Measurements from ENCODE around the gene RNF212. TPM values are rescaled to one million over a fixed set of nuclear protein-coding genes. Genes with fewer than 3 reads are reported as not detected.

Gene RNF212
- total RNA-seq, 1 donor from 2014 or later: 2.6 TPM

DNA sequence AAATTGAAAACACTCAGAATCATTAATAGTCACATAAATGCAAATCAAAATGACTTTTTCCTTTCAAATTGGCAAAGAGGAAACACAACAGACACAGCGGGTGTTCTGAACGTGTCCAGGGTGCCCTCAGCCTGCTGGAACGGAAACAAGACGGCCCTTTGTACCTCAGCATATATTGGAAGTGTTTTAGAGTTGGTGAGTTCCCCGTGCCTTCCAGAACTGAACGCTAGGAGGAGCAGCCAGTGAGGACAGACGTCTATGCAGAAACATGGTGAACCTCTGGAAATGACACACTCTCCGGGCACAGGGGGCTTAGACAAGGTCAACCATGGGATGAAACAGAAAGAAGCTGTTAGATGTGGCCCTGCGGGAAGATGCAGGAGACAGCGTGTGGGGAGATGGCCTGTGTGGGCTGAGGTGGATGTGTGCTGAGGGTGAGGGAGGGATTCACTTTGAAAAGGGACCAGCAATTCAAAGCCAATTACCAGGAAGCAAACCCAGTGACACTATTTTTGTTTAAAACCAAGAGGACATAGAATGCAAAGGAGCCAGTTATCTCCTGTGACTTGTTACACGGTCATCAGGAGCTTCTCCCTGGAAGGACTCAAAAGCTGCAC lies 40.4 kb downstream of the RNF212 start:
- intact Hi-C loops (cut with micrococcal nuclease): loop anchor here (1.0 to 2.0 kb wide), 2 partner anchors 17 to 214 kb away; no protein-coding TSS in a partner anchor

DNA sequence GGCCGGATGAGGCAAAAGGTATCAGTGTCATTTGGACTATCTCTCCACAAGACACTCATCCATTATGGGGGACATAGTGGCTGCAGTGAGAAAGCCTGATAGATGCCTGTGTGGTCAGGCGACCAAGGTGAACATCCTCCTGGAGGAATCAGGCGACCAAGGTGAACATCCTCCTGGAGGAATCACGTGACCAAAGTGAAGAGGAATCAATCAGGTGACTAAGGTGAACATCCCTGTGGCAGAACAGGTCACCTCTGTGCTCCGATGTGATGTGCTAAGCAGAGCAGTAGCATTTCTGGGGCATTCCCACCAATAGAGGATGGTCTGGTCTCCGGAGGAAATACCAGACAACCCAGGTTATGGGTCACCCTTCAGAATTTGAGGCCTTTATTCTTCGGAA lies 44.0 kb downstream of the RNF212 start:
- intact Hi-C loops (cut with micrococcal nuclease): no loop called here

DNA sequence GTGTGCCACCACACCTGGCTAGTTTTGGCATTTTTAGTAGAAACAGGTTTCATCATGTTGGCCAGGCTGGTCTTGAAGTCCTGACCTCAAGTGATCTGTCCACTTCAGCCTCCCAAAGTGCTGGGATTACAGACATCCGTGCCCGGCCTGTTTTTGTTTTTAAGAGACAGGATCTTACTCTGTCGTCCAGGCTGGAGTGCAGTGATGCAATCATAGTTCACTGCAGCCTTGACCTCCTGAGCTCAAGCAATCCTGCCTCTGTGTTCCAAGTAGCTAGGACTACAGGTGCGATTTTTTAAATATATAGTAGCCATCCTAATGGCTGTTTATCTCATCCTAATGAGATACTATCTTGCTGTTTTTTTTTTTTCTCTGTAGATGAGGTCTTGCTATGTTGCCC lies 47.6 kb downstream of the RNF212 start:
- intact Hi-C loops (cut with micrococcal nuclease): no loop called here

DNA sequence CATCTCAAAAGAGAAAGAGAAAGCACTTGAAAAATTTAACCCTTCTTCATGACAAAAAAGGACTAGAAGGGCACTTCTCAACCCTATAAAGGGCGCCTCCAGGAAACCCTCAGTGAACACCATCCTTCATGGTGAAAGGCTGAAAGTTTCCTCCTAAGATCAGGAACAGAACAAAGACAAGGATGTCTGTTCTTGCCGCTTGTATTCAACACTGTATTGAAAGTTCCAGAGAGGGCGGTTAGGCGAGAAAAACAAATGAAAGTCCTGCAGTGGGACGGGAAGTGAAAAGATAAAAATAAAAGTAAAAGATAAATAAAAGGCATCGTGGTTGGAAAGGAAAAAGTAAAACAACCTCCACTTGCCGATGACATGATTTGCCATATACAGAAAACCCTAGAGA lies 50.9 kb downstream of the RNF212 start:
- intact Hi-C loops (cut with micrococcal nuclease): no loop called here

DNA sequence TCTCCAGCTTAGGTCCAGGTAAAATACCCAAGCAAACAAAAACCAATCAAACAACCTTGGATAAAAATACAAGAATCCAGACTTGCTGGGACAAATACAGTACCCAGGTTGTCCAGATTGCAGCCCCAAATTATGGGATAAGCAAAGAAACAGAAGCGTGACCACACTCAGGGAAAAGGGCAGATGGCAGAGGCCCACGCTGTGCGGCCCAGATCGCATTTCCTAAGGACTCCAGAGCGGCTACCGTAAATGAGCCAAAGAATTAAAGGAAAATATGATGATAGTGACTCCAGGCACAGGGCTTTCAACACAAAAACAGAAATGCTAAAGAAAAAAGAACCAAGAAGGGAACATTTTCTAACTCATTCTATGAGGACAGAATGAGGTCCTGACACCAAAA lies 51.6 kb downstream of the RNF212 start:
- intact Hi-C loops (cut with micrococcal nuclease): no loop called here

DNA sequence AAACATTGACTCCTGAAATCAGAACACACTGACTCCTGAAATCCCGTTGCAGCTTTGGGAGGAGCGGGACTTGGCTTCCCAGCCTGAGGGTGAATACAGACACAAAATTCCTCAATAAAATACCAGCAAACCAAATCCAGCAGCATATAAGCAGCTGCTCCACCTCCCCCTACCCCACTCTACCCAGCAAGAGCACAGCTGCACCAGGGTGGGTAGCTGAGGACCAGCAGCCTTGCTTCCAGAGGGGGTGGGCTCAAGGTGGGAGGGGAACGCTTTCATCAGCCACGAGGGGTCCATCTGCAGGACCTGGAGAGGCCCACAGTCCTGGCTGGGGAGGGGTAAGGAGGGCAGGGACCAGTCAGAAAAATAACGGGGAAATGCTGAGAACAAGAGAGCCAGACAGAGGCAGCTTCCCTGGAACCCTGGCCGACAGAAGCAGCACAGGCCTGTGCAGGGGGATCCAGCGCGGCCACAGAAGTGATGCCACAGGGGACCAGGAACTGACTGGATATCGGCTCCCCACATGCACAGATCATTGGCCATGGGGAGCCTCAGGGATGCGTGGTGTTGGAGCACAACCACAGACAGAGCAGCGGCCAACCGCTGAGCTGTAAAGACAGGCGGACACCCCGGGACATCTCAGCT lies 52.2 kb downstream of the RNF212 start:
- intact Hi-C loops (cut with micrococcal nuclease): no loop called here

DNA sequence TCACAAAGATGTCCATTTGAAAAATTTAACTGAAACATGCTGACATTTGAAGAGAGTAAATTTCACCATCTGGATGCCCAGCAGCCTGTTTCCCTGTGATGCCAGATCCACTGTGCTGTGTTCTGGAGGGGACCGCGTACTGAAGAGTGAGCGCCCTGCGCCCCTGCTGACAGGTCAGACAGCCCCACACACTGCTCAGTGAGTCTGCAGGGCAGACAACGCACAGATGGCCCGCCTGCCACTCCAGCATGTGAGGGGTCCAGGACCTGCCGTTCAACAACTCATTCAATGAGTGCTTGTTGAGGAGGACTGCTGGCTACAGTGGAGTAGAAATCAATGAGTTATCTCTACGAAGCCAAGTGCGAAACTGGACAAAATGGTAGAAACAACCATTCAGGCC lies 52.7 kb downstream of the RNF212 start:
- intact Hi-C loops (cut with micrococcal nuclease): no loop called here

DNA sequence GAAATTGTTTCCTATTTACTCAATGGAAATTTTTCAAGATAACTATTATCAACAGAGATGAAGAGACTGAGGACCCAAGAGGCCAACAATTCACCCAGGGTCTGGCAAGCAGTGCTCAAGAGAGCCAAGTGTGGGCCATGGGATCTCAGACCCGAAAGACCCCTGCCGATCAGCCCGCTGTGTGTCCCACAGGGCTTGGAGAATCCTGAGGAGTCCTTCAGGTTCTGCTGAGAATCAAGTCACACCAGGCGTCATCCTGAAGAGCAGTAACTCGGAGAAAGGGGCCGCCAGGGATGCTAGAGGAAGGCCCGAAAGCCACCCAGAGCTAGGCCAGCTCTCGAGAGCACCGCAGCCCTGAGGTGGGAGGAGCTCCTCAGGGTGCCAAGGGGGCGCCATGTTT lies 53.2 kb downstream of the RNF212 start:
- intact Hi-C loops (cut with micrococcal nuclease): no loop called here

DNA sequence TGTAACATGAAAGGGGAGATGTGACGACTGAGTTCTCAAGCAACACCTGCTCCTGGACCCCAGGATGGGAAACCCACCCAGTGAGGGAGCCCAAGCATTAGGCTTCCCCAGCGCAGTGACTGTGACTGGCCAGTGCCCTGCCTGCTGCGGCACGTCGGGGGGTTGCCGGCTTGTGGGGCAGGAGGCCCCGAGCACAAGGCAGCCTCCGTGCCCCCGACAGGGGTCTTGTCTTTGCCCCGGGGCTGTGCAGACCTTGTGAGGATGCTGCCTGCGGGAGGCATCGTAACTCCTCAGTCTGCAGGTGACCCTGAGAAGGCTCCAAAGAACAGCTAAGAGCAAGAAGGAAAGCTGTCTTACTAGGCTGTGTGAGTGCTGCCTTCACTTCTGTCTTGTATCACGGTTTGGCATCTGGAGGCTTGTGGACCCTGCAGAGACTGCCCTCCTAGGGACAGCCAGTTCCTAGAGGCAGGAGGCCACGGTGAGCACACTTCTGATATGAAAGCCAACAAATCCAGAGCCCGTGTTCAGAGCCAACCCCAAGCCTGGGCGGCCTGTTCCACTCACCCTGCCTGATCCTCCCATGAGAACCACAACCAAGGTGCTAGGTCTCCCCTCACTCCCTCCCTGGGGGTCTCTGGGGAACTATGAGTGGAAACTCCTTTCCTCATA lies 54.2 kb downstream of the RNF212 start:
- intact Hi-C loops (cut with micrococcal nuclease): loop anchor here (5.0 kb wide), 1 partner anchor 87 kb away; the partner anchor contains the start of gene DGKQ

DNA sequence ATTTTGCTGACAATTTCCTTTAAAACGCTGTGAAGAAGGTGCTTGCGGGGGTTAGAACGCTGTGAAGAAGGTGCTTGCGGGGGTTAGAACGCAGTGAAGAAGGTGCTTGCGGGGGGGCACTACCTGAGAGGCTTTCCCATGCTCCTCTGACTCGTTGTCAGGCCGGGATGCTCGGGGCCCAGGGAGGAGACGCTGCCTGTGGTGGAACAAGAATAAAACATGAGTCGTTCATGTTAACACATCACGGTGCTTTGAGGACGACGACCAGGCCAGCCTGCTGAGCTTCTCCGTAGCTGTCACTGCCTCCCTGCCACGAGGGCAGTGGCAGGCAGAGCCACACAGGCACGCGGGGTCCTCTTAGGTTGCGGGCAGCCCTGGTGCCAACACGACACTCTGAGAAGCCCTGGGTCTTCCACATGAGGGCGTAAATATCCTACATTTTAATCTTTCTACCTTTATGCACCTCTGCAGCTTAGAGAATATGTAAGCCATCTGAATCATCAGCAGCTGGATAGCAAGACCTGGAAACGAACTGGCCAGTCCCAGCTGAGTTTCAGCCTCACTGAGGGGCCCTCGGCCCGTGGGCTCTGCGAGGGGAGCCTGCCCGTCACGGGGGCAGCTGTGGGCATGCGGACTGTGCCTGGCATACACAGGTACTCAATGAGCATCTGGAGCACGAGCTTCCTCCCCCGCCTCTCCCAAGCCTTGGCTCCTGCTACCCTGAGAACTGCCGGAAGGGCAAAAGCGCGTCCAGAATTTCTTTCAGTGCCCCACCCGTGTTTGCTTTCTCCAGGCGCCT lies 55.0 kb downstream of the RNF212 start:
- intact Hi-C loops (cut with micrococcal nuclease): loop anchor here (5.0 kb wide), 1 partner anchor 86 kb away; the partner anchor contains the start of gene DGKQ

DNA sequence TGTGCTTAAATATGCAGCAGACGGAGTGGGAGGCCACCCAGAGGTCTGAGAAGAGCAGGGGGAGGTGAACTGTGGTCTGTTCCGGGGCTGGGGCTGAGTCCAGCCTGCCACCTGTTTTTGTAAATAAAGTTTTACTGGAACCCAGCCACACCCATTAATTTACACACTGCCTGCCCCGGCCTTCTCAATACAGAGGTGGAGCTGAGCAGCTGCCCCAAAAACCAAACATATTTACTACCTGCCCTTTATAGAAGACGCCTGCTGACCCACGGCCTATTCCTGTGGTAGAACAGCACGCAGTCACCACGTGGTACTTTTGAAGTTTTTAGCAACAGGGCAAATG lies 56.0 kb downstream of the RNF212 start:
- intact Hi-C loops (cut with micrococcal nuclease): loop anchor here (5.0 kb wide), 1 partner anchor 85 kb away; the partner anchor contains the start of gene DGKQ

DNA sequence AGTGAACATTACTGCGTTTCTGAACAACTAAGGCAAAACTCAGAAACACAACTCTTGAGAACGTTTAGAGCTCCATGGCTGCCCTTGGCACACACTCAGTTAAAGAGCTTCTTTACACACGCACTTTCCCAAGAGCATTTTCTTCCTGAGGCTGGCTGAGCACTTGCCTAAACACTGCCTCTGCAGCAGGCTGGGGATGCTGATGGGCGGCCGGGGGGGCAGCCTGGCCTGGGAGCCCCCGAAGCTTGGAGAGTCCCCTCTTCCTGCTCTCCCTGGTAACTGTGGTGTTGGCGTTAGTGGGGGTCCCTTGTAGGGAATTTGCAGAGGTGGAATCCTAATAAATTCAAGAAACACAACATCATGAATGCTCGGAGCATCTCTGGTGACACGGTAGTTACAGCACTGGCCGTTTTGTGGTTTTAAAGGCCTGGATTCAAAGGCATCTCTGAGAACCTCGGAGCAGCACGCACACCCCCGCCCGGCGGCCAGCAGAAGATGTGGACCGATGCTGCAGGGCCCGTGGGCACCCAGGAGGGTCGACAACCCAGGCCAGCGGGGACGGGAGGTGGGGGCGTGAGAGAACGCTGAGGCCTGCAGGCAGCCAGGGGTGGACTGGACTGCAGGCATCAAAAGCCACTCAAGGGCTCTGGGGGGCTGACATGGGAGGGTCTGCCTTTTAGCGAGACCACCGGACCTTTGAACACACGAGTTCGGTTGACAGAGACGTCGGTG lies 56.5 kb downstream of the RNF212 start:
- intact Hi-C loops (cut with micrococcal nuclease): loop anchor here (1.0 to 5.0 kb wide), 4 partner anchors 16 to 383 kb away; partner anchors contain the start of genes ATP5ME, DGKQ and MYL5

DNA sequence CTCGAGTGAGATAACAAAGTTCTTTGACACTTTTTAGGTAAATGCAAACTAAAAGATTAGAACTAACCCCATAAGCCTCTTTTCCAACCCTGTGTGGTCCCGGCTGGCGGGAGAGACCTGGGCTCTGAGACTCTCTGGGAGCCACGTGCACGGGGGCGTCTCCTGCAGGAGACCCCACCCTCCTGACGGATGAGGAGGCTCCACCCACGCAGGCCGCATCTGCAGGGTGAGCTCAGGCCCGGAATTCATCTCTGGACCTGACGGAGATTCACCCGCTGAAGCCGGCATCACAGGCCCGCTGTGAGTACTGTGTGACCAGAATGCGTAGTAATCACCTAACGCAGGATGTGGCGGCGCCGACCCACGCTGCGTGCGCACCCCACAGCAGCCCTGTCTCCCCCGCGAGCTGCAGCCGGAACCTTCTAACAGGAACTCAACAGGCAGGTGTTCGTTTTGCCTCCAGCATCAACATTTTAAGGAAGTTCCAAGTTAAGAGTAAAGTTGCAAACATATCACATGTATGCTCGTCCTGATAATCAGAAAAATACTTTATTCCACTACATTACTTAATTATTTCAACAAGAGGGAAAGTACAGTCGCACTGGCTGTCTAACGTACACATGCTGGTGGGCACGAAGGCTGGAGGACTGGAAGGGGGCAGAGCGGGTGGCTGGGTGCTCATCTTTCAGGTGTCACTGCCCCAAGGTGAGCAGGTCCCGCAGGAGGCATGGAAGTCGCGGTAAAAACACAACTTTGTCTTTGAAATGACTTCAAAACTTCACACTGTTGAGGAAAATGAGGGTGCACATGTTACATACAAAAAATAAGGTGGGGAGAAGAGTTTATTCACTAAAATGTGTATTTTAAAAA lies 57.4 kb downstream of the RNF212 start:
- intact Hi-C loops (cut with micrococcal nuclease): loop anchor here (1.0 to 5.0 kb wide), 5 partner anchors 17 to 523 kb away; partner anchors contain the start of genes ATP5ME, DGKQ and MYL5

DNA sequence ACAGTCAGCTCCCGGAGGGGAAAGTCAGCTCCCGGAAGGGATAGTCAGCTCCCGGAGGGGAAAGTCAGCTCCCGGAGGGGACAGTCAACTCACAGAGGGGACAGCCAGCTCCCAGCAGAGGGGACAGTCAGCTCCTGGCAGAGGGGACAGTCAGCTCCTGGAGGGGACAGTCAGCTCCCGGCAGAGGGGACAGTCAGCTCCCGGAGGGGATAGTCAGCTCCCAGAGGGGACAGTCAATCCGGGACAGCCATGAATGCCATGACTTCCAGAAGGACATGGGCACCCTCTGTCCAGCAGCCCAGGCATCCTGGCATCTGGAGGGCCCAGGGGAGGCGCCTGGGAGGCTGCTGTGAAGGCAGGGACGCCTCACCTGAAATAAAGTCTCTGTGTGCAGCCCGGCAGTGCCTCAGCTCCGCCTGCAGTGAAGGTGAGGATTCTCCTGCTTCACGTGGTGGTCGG lies 58.1 kb downstream of the RNF212 start:
- intact Hi-C loops (cut with micrococcal nuclease): loop anchor here (2.0 to 5.0 kb wide), 2 partner anchors 83 to 524 kb away; partner anchors contain the start of gene DGKQ

DNA sequence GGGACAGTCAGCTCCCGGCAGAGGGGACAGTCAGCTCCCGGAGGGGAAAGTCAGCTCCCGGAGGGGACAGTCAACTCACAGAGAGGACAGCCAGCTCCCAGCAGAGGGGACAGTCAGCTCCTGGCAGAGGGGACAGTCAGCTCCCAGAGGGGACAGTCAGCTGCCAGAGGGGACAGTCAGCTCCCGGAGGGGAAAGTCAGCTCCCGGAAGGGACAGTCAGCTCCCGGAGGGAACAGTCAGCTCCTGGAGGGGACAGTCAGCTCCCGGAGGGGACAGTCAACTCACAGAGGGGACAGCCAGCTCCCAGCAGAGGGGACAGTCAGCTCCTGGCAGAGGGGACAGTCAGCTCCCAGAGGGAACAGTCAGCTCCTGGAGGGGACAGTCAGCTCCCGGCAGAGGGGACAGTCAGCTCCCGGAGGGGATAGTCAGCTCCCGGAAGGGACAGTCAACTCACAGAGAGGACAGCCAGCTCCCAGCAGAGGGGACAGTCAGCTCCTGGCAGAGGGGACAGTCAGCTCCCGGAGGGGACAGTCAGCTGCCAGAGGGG lies 58.6 kb downstream of the RNF212 start:
- intact Hi-C loops (cut with micrococcal nuclease): loop anchor here (2.0 to 5.0 kb wide), 2 partner anchors 82 to 524 kb away; partner anchors contain the start of gene DGKQ

DNA sequence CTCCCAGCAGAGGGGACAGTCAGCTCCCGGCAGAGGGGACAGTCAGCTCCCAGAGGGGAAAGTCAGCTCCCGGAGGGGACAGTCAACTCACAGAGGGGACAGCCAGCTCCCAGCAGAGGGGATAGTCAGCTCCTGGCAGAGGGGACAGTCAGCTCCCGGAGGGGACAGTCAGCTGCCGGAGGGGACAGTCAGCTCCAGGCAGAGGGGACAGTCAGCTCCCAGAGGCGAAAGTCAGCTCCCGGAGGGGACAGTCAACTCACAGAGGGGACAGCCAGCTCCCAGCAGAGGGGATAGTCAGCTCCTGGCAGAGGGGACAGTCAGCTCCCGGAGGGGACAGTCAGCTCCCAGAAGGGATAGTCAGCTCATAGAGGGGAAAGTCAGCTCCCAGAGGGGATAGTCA lies 59.5 kb downstream of the RNF212 start:
- intact Hi-C loops (cut with micrococcal nuclease): loop anchor here (2.0 kb wide), 1 partner anchor 525 kb away; no protein-coding TSS in a partner anchor

DNA sequence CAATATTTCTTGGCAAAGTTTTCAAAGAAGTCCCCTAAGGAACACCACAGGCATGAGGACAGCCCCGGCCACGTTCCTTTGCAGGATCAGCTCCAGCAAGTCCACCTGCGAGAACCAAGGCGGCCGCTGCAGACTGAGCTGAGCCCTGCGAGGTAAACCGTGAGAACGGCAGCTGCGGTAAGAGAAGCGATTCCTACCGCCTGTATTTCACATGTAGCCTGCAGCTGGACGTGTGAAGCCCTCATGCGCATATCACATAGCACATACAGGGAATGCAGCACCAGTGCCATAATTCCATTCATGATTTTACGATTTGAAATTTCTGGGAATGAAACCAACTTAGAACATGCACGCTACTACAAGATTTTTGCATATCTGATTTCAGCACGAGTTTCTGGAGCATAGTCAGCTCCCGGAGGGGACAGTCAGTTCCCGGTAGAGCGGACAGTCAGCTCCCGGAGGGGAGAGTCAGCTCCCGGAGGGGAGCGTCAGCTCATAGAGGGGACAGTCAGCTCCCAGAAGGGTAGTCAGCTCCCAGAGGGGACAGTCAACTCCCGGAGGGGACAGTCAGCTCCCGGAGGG lies 60.2 kb downstream of the RNF212 start:
- intact Hi-C loops (cut with micrococcal nuclease): no loop called here

DNA sequence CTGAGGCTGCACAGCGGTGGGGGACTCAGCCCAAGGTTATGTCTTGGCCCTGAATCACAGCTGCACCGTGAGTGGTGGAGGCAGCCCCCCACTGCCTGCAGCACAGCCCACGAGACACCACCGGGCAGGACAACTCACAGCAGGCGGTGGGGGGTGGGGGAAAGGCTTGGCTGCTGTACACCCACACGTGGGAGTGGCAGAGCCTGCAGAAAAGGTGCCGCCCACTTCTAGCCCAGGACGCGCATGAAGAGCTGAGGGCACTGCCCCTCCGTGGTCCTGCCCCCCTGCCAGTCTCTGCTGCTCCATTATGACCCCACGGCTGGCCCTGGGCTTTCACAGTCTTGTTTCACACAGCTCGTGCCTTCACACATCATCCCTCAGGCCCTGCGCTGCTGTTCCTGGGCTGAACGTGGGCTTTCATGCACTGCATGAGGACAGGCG lies 61.1 kb downstream of the RNF212 start:
- intact Hi-C loops (cut with micrococcal nuclease): no loop called here

DNA sequence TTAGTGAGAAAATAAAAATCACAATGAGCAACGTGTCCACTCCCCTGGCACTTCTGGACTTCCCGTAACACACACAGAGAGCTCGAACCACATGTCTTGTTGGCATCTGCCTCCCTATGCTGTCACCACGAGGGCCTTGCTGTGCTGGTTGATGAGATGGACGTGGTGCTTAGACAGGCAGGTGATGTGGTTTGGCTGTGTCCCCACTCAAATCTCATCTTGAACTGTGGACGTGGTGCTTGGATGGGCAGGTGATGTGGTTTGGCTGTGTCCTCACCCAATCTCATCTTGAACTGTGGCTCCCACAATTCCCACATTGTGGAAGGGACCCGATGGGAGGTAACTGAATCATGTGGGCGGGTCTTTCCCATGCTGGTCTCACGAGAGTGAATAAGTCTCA lies 61.9 kb downstream of the RNF212 start:
- intact Hi-C loops (cut with micrococcal nuclease): no loop called here

All from T-helper 1 cell treated with Interleukin-12 subunit alpha and Interleukin-12 subunit beta and Interleukin-4 antibody, amounts not matched to agents 30 ng/mL and 1 ng/mL, for 36 hours (primary cell).